Stimulated activated CD8-positive, alpha-beta memory T cell treated with anti-CD3 and anti-CD28 coated beads, Interleukin-12 subunit alpha, Interleukin-12 subunit beta, amount 100 ng/mL, for 24 hours (primary cell): ENCODE data around the gene INHA.
A peak's percentile ranks its signal among the peaks of the same experiment; 100 is the strongest.

ENCODE experiments used
- DNase-seq: peaks from one replicate; pipeline ENCODE4 v3.0.0-alpha.2; 2020; ENCODE audit errors: extremely low read depth

Gene INHA, protein sequence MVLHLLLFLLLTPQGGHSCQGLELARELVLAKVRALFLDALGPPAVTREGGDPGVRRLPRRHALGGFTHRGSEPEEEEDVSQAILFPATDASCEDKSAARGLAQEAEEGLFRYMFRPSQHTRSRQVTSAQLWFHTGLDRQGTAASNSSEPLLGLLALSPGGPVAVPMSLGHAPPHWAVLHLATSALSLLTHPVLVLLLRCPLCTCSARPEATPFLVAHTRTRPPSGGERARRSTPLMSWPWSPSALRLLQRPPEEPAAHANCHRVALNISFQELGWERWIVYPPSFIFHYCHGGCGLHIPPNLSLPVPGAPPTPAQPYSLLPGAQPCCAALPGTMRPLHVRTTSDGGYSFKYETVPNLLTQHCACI

DNA sequence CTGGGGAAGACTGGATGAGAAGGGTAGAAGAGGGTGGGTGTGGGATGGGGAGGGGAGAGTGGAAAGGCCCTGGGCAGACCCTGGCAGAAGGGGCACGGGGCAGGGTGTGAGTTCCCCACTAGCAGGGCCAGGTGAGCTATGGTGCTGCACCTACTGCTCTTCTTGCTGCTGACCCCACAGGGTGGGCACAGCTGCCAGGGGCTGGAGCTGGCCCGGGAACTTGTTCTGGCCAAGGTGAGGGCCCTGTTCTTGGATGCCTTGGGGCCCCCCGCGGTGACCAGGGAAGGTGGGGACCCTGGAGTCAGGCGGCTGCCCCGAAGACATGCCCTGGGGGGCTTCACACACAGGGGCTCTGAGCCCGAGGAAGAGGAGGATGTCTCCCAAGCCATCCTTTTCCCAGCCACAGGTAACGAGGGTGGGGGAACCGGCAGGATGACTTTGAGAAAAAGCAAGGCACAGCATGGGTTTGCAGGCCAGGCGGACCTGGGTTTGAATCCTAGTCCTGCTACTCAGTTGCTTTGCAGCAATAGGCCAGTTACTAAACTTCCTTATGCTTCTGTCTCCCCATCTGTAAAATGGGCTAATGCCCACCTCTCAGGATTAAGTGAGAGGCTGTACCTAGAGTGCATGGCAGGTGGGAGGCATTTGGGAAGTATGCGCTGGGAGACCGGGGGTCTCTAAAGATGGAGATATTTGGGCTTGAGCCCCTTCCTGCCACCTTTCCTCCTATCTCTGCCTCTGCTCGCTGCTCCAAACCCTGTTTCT, at the start of gene INHA:
Gene INHA, plus strand, starts transcription at position 74 of the 765 bp plus-strand sequence. Its CDS starts 65 bp downstream, at position 139.
- DNase-seq = no peak

- no peak for DNase-seq
These were observed 49.0 kb upstream of the INHA start for GRCh38 chr2:219523031-219523671.

- no peak for DNase-seq
These were observed 47.3 kb upstream of the INHA start for GRCh38 chr2:219524817-219525216.

DNA sequence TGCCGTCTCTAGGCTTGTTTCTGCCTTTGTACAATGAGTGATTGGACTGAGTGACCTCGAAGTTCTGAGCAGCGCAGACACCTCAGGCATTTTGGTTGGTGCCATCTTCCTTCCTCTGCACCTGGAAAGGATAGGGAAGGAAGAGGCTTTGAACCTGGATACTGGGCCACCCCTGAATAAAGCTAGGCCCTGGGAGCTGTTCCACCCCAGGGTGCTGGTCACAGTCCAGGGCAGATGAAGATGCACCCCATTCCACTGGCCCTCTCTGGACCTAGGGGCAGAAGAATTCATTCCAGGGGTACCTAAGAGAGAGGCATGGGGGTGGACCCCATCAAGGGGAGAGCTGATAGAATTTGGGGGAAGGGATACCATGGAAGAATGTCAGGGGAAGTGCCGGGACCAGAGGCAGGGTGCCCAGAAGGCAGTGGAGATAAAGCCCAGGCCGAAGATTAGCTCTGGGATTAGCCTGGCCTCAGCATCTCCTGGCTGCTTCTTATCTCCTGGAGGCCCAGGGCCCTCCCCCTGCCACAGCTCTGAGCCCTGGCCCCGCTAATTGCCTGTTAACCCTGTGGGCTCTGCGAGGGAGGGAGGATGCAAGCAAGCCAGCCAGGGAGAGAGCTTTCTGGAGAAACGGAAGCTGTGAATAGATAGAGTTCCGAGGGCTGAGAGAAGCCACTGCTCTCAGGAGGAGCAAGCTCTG, 46.4 kb upstream of the INHA start:
- no peak for DNase-seq

GRCh38 chr2:219526320-219527075, 45.6 kb upstream of the INHA start:
- DNase-seq = no peak

GRCh38 chr2:219527076-219527394, 45.1 kb upstream of the INHA start:
- DNase-seq = no peak

- DNase-seq = no peak
These were observed 44.6 kb upstream of the INHA start for GRCh38 chr2:219527472-219527871.

- peak; percentile 52 for DNase-seq
These were observed 41.8 kb upstream of the INHA start for GRCh38 chr2:219530048-219530963.

GRCh38 chr2:219531639-219532377, 40.3 kb upstream of the INHA start:
- DNase-seq = no peak

DNA sequence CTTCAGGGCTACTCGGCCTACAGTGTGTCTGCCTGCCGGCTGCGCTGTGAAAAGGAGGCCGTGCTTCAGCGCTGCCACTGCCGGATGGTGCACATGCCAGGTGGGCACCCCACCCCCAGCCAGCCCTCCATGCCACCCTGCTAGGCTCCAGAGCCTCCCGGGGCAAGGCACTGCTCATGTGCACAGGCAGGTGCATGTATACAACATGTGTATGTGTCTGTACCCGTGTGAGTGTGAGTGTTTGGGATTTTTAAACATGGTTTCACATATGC, 39.8 kb upstream of the INHA start:
- DNase-seq = no peak

- DNase-seq = no peak
These were observed 38.0 kb upstream of the INHA start for GRCh38 chr2:219533930-219534661.

- no peak for DNase-seq
These were observed 35.7 kb upstream of the INHA start for GRCh38 chr2:219536425-219536824.

GRCh38 chr2:219536967-219537366, 35.1 kb upstream of the INHA start:
- DNase-seq = no peak

DNA sequence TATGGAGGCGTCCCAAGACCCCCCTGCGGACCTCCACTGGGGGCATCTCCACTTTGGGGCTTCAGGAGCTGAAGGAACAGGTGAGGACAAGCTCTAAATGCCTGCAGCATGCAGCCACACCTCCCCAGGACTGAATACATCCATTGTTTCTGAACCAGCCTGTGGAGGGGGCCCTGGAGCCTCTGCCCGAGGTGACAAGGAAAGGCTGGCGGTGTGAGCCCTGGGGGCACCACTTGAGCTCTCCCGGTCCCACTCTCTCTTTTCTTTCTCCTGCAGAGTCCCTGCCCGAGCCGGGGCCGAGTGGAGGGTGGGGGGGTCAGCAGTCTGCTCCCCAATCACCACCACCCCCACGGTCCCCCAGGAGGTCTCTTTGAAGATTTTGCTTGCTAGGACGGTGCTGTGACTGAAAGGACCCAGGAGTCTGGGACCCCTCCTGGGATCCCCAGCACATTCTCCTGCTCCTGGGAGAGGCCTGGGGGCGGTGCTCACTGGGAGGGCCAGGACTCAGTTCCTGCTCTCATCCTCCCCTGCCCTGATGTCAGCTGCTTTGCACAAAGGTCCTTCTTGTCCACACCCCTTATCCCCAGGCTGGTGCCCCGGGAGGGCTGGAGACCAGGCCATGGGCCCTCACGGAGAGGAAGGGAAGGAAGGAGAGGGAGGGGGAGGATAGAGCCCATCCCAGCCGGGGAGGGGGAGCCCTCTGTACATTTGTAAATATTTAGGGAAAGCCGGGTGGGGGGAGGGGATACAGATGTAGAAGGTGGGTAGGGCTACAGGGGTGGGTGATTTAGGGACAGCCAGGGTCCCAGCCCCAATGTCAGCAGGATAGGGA, 34.2 kb upstream of the INHA start:
- DNase-seq = no peak

- no peak for DNase-seq
These were observed 33.6 kb upstream of the INHA start for GRCh38 chr2:219538504-219538951.

- no peak for DNase-seq
These were observed 32.9 kb upstream of the INHA start for GRCh38 chr2:219538956-219539788.

GRCh38 chr2:219539926-219540678, 32.0 kb upstream of the INHA start:
- no peak for DNase-seq
